Kidney (tissue), 14 donors: ENCODE measurements around the gene FRMD4A. TPM values are rescaled to one million over a fixed set of nuclear protein-coding genes. Genes with fewer than 3 reads are reported as not detected.
A peak's percentile ranks its signal among the peaks of the same experiment; 100 is the strongest.

Source experiments
- DNase-seq, 5 donors: peaks; one replicate each; pipeline ENCODE4 v3.0.0-alpha.2; 2013 to 2020
- FAIRE-seq: peaks from 2 replicates; lab custom pipeline; 2012; peaks lifted over from hg19 to GRCh38; lab: Jason Lieb, UNC
- H3K27ac ChIP-seq, 2 donors: one replicate each; pipeline ENCODE4 v1.7.0; 2013; ENCODE audit warnings: low read depth in 2 of 2, low read length in 2 of 2, inconsistent platforms in 1 of 2
- H3K27me3 ChIP-seq: one replicate; pipeline ENCODE4 v1.7.1; 2013; ENCODE audit warnings: low read length, inconsistent platforms; ENCODE audit not compliant: control insufficient read depth, insufficient read depth
- H3K36me3 ChIP-seq, 3 donors: one replicate each; pipeline versions ENCODE4 v1.7.0 to v1.7.1; 2013; ENCODE audit warnings: low read length in 3 of 3, control low read depth in 1 of 3, inconsistent platforms in 1 of 3; ENCODE audit not compliant: insufficient read depth in 3 of 3, control insufficient read depth in 2 of 3
- H3K4me1 ChIP-seq, 3 donors: one replicate each; pipeline versions ENCODE4 v1.7.0 to v1.7.1; 2013; ENCODE audit warnings: low read length in 3 of 3, inconsistent platforms in 1 of 3, low read depth in 1 of 3; ENCODE audit not compliant: control insufficient read depth in 2 of 3, insufficient read depth in 2 of 3
- H3K4me3 ChIP-seq, 3 donors: one replicate each; pipeline versions ENCODE4 v1.7.0 to v1.8.1; 2013; ENCODE audit warnings: low read length in 3 of 3, control low read depth in 1 of 3, inconsistent platforms in 1 of 3
- H3K9ac ChIP-seq, 3 donors: one replicate each; pipeline versions ENCODE4 v1.7.0 to v1.7.1; 2013; ENCODE audit warnings: low read length in 3 of 3, control low read depth in 1 of 3, inconsistent platforms in 1 of 3
- H3K9me3 ChIP-seq, 3 donors: one replicate each; pipeline versions ENCODE4 v1.7.0 to v1.7.1; 2013; ENCODE audit warnings: low read length in 3 of 3, control low read depth in 1 of 3, inconsistent platforms in 1 of 3; ENCODE audit not compliant: control insufficient read depth in 2 of 3, insufficient read depth in 1 of 3
- CTCF ChIP-seq: IDR thresholded peaks from 3 replicates; pipeline ENCODE4 v1.5.1; 2012; ENCODE audit warnings: mild to moderate bottlenecking, moderate library complexity, borderline replicate concordance; ENCODE audit not compliant: insufficient read depth; ENCODE audit errors: extremely low read depth
- intact Hi-C: fragments of 100-400 bp; cut with DNase I; formaldehyde crosslinking; loops from one replicate; pipeline ENCODE4 v1.11.1; 2022
- polyA plus RNA-seq: library from polyadenylated mRNA; stranded (reverse); fragments of 350-450 nt; fragmentation: Illumina TruSeq; extraction: RNeasy Lipid Tissue Mini Kit (QIAGEN cat#74804); gene quantifications from one replicate; pipeline ENCODE4 v1.2.3, GENCODE V29; 2014; ENCODE audit warnings: low read depth, low replicate concordance; ENCODE audit not compliant: insufficient read depth
- total RNA-seq: library from RNA; stranded (reverse); fragmentation: NEBNext Ultra II Directional; extraction: Animal tissue kit (Norgen Biotek cat#: 25700); gene quantifications from one replicate; pipeline ENCODE4 v1.2.1, GENCODE V29; 2021
- donor health status: control.
- donor health status: control.
- donor health status: control.
- donor health status: control.
- donor health status: control.
- donor health status: DM: yes; HTN: yes; CAD: no.
- donor health status: Normal renal cell carcinoma (clear cell type).

FRMD4A gene
- total and polyA plus RNA-seq, 2 donors from 2014 or later: 16.0 to 68.2 TPM

- FAIRE-seq (no peak), DNase-seq (no peak)
- Histone ChIP-seq H3K27me3 (no peaks in the 10 kb centered on the region), H3K27ac (no peak overlapping the region), H3K4me1 (peaks cover 0 to 8% (median 0%) of the 10 kb centered on the region in 3 donors), H3K4me3 (no peak overlapping the region), H3K9ac (no peak overlapping the region), H3K9me3 (no peaks in the 10 kb centered on the region), H3K36me3 (no peaks in the 10 kb centered on the region)
- TF ChIP-seq CTCF: no peak
- intact Hi-C loops: no loop called here
These were observed 569.1 kb downstream of the FRMD4A start for GRCh38 chr10:13761490-13762091.

- Histone ChIP-seq H3K4me3 (no peak overlapping the region), H3K27ac (no peak overlapping the region), H3K9me3 (no peaks in the 10 kb centered on the region), H3K27me3 (no peaks in the 10 kb centered on the region), H3K36me3 (no peaks in the 10 kb centered on the region), H3K4me1 (no peaks in the 10 kb centered on the region), H3K9ac (no peak overlapping the region)
- DNase-seq (peak in 3 of 5 donors; percentile 52 to 76 (median 67)), FAIRE-seq (no peak)
- no peak for TF ChIP-seq CTCF
- intact Hi-C loops: no loop called here
These were observed 571.6 kb downstream of the FRMD4A start for GRCh38 chr10:13759168-13759567.

GRCh38 chr10:13758756-13759155, 572.0 kb downstream of the FRMD4A start:
- no peak for FAIRE-seq
- no peak overlapping the region for H3K27ac ChIP-seq
- intact Hi-C loops: no loop called here

More at GRCh38 chr10:13758756-13759155, 572.0 kb downstream of the FRMD4A start:
- no peak for TF ChIP-seq CTCF
- H3K9ac ChIP-seq: no peak overlapping the region
- H3K27me3 ChIP-seq: no peaks in the 10 kb centered on the region
- H3K4me1 ChIP-seq: no peaks in the 10 kb centered on the region
- no peaks in the 10 kb centered on the region for H3K36me3 ChIP-seq
- H3K4me3 ChIP-seq: no peak overlapping the region
- DNase-seq: no peak
- H3K9me3 ChIP-seq: no peaks in the 10 kb centered on the region
